ENCODE measurements around the gene RBBP5. TPM values are rescaled to one million over a fixed set of nuclear protein-coding genes. Genes with fewer than 3 reads are reported as not detected.
"Not testable (repeated sequence)": the region's sequence is repeated elsewhere in the genome, so short reads cannot be mapped to it uniquely, and the experiment has no call there.

The RBBP5 gene, protein sequence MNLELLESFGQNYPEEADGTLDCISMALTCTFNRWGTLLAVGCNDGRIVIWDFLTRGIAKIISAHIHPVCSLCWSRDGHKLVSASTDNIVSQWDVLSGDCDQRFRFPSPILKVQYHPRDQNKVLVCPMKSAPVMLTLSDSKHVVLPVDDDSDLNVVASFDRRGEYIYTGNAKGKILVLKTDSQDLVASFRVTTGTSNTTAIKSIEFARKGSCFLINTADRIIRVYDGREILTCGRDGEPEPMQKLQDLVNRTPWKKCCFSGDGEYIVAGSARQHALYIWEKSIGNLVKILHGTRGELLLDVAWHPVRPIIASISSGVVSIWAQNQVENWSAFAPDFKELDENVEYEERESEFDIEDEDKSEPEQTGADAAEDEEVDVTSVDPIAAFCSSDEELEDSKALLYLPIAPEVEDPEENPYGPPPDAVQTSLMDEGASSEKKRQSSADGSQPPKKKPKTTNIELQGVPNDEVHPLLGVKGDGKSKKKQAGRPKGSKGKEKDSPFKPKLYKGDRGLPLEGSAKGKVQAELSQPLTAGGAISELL
- total RNA-seq = 17.6 TPM
- polyA plus RNA-seq = 7.9 TPM

DNA sequence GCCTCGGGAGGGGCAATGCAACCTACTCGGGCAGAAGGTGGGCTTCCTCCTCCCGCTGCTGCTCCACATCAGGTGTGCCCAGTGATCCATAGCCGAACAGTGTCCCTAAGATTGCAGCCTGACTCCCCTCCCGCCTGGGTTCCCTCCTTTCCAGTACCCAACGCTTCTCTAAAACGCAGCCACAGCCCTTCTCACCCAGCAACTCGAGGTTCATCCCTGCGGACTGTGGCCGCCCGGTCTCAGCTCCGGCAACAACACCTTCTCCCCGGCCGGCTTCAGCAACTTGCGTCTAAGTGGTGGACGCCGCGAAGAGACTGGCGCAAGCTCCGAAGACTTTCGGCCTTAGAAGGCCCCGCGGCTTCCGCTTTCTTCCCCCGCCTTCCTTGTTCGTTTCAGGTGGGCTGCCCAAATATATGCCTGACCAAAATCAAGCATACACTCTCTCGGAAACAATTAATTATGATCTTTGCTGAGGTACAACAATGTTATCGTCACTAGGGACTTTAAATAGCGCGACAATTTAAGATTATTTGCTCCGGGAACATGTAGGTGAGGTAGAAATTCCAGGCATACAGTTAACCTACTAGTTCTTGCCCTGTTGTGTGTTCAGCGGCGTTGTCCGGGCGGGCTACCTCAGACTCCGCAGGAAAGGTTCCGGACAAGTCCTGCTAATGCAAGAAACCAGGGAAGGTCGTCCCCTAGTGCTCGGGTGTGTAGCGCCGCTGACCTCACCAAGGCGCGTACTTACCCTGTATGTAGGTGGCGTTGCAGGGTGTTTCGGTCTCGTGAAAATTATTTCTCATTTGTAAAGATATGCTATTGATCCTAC lies at the start of gene RBBP5:
TSS of gene RBBP5 (minus strand) at position 319 of the 829 bp plus-strand sequence. CDS start at position 214, 105 bp downstream.
- under 1% methylated on average over 46 of the region's 46 CpGs for WGBS
- Histone ChIP-seq H3K4me1 (ENCODE audit: insufficient read depth) (no peaks in the 10 kb centered on the region), H3K36me3 (ENCODE audit: insufficient read depth) (no peaks in the 10 kb centered on the region), H3K27ac (ENCODE audit: low read depth) (peak within 1 kb of the TSS; percentile 77), H3K4me3 (ENCODE audit: low read depth, low read length) (peak within 1 kb of the TSS; percentile 95)
- peak; percentile 95 for DNase-seq (ENCODE audit: extremely low spot score)

DNA sequence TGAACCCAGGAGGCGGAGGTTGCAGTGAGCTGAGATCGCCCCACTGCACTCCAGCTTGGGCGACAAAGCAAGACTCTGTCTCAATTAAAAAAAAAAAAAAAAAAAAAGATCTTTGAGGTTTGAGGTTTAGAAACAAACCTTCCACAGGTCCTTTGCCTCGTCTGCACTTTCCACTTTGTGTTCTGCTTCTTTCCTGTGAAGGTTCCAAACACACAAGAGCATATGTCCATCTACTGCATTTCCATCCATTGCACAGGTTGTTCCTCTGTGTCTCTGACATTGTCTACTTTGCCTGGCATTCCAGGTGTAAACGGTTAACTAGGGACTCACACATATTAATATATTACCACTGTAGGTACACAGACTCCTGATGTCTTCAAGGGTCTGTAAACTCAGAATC lies 49.6 kb upstream of the RBBP5 start:
- Histone ChIP-seq H3K36me3 (ENCODE audit: insufficient read depth) (no peaks in the 10 kb centered on the region), H3K27ac (ENCODE audit: low read depth) (no peak overlapping the region), H3K4me3 (ENCODE audit: low read depth, low read length) (no peak overlapping the region), H3K4me1 (ENCODE audit: insufficient read depth) (no peaks in the 10 kb centered on the region)
- 93% methylated on average over 5 of the region's 5 CpGs for WGBS
- no peak for DNase-seq (ENCODE audit: extremely low spot score)

DNA sequence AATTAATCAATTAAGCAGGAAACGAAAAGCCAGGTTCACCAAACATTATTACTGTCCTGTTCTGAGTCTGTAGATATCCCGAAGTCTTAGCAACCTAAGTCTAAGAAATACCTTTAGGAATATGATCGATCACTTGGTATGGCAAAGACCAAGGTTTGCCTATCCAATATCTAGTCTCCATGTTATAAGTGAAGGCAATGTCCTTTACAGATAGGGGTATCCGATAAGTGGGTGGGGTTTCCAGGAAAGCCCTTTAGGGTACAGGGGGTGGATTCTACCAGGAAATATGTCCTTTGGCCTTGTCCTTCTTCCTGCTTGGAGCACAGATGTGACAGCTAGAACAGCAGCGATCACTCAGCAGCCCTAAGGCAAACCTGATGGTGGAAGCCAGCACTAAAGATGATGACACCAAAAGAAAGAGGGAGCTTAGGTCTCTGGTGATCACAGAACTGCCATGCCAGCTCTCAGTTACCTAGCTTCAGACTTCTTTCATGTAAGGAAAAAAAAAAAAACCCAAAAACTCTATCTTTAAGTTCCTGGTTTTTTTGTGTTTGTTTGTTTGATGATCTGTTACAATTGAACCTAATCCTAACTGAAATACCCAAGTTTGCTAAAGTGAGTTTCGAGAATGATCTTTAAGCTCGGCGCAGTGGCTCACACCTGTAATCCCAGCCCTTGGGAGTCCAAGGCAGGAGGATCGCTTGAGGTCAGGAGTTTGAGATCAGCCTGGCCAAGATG lies 48.9 kb upstream of the RBBP5 start:
- no peaks in the 10 kb centered on the region for H3K4me1 ChIP-seq (ENCODE audit: insufficient read depth)
- no peak overlapping the region for H3K4me3 ChIP-seq (ENCODE audit: low read depth, low read length)
- WGBS = 86% methylated on average over 9 of the region's 9 CpGs
- DNase-seq (ENCODE audit: extremely low spot score) = no peak
- H3K27ac ChIP-seq (ENCODE audit: low read depth) = no peak overlapping the region
- no peaks in the 10 kb centered on the region for H3K36me3 ChIP-seq (ENCODE audit: insufficient read depth)

DNA sequence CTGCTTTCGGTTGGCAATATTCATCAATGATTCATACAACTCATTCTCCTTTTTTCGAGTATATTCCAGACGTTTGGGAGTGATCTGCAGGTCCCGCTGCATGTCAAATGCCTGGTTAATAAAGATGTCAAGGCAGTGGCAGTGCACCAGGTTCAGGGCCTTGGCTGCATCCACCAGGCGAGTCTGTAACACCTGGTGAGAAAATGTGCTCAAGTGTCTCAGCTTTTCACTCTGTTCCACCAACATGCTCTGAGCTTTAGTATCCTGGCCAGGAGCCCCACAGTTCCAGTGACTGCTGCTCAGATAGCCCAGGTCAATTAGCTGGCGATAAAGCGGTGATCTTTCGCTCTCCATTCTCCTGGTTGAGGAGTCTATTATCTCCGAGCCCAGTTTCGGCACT lies 47.5 kb upstream of the RBBP5 start:
- no peak overlapping the region for H3K27ac ChIP-seq (ENCODE audit: low read depth)
- no peak overlapping the region for H3K4me3 ChIP-seq (ENCODE audit: low read depth, low read length)
- no peak for DNase-seq (ENCODE audit: extremely low spot score)
- no peaks in the 10 kb centered on the region for H3K36me3 ChIP-seq (ENCODE audit: insufficient read depth)
- WGBS = 93% methylated on average over 10 of the region's 10 CpGs
- no peaks in the 10 kb centered on the region for H3K4me1 ChIP-seq (ENCODE audit: insufficient read depth)

DNA sequence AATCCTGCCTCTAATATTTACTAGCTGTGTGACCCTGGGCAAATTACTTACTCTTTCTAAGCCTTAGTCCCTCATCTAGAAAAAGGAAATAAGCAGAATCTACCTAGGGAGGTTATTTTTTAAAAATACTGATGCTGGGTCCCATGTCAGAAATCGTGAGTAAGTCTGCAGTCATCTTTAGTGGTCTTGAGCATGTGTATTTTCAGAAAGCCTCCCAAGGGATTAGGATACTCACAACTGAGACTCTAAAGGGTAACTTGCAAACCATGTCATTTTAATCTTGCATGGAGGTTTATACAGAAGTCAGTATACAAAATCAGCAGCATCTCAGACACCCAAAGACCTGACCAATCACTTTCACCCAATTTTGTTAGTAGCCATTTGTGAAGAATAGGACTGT lies 46.5 kb upstream of the RBBP5 start:
- Histone ChIP-seq H3K4me1 (ENCODE audit: insufficient read depth) (no peaks in the 10 kb centered on the region), H3K36me3 (ENCODE audit: insufficient read depth) (no peaks in the 10 kb centered on the region), H3K27ac (ENCODE audit: low read depth) (no peak overlapping the region), H3K4me3 (ENCODE audit: low read depth, low read length) (no peak overlapping the region)
- DNase-seq (ENCODE audit: extremely low spot score) = no peak
- 75% methylated on average over 1 of the region's 1 CpG for WGBS

DNA sequence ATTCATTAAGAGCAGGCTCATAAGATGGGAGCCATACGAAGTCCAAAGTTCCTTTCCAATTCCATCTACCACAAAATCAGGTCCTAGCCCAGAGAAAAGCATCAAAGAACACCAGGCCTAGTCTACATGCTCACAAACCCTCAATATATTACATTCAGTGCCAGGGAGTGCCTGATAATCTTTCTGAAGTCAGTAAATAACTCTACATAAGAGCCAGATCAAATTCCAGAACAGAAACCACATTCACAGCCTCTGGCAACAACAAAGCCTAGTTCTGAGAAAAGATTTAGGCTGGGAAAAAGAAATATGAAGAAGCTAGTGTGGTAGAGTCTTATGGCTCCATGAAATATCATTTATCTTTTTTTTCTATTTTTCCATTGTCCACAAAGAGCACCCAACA lies 40.5 kb upstream of the RBBP5 start:
- H3K36me3 ChIP-seq (ENCODE audit: insufficient read depth) = peaks cover 3% of the 10 kb centered on the region
- 89% methylated on average over 1 of the region's 1 CpG for WGBS
- no peak overlapping the region for H3K4me3 ChIP-seq (ENCODE audit: low read depth, low read length)
- DNase-seq (ENCODE audit: extremely low spot score) = no peak
- no peak overlapping the region for H3K27ac ChIP-seq (ENCODE audit: low read depth)
- no peaks in the 10 kb centered on the region for H3K4me1 ChIP-seq (ENCODE audit: insufficient read depth)

DNA sequence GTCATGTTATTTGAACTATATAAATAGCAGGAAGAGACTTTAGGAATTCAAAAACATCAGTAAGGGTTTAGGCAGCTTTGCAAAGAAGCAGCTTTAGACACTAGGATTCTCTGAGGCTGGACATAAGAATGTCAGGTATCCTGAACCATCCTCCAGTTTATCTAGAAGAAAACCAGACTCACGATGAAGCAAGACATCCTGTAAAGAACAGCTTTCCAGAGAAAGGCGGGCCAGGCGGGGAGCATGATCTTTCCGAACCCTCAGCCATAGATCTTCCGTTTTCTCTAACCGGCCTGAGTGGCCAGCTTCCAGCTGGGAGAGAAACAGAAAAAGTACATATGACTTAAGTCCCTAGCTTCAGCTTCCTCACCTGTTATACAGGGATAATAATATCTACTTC lies 39.3 kb upstream of the RBBP5 start:
- Histone ChIP-seq H3K4me1 (ENCODE audit: insufficient read depth) (no peaks in the 10 kb centered on the region), H3K4me3 (ENCODE audit: low read depth, low read length) (no peak overlapping the region), H3K36me3 (ENCODE audit: insufficient read depth) (peaks cover 4% of the 10 kb centered on the region), H3K27ac (ENCODE audit: low read depth) (no peak overlapping the region)
- DNase-seq (ENCODE audit: extremely low spot score) = no peak
- WGBS = 93% methylated on average over 6 of the region's 6 CpGs

DNA sequence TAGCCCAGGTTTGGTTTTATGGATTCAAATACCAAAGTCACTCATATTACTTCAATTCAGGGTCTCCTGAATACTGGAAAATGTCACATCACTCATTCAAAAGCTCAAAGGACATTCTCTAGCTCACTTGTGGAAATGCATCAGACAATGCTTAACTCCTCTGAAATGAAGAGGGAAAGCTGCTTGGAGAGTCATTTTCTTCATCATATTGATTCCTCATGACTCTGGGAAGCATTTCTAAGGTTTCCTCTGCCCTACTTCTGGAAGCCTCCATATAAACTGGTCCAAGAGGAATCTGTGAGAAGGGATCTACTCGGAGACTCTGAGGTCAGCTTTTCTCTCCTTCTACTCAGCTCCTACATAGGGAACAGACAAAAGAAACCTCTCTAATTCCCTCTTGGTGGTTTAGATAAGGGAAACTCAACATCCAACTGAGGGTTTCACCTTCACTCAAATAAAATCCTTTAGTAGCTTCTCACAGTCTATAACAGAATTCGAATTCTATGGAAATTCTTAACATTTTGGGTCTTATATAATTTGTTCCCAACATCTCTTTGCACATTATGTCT lies 36.4 kb upstream of the RBBP5 start:
- DNase-seq (ENCODE audit: extremely low spot score) = no peak
- Histone ChIP-seq H3K4me1 (ENCODE audit: insufficient read depth) (no peaks in the 10 kb centered on the region), H3K36me3 (ENCODE audit: insufficient read depth) (peaks cover 4% of the 10 kb centered on the region), H3K4me3 (ENCODE audit: low read depth, low read length) (no peak overlapping the region), H3K27ac (ENCODE audit: low read depth) (no peak overlapping the region)
- WGBS = 93% methylated on average over 2 of the region's 2 CpGs

DNA sequence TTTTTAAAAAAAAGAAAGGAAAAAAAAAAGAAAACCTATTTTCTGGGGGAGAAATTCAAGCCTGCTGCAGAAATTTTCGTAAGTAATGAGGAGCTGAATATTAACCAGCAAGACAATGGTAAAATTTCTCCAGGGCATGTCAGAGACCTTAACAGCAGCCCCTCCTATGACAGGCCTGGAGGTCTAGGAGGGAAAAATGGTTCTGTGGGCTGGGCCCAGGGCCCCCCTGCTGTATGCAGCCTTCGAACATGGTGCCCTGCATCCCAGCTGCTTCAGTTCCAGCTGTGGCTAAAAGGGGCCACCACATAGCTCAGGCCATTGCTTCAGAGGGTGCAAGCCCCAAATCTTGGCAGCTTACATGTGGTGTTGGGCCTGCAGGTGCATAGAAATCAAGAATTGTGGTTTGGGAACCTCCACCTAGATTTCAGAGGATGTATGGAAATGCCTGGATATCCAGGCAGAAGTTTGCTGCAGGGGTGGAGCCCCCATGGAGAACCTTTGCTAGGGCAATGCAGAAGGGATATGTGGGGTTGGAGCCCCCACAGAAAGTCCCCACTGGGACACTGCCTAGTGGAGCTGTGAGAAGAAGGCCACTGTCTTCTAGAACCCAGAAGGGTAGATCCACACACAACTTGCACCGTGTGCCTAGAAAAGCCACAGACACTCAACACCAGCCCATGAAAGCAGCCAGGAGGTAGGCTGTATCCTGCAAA lies 34.0 kb upstream of the RBBP5 start:
- not testable (repeated sequence) for H3K36me3 ChIP-seq (ENCODE audit: insufficient read depth); H3K27ac ChIP-seq (ENCODE audit: low read depth); H3K4me1 ChIP-seq (ENCODE audit: insufficient read depth); DNase-seq (ENCODE audit: extremely low spot score); H3K4me3 ChIP-seq (ENCODE audit: low read depth, low read length)
- WGBS = 99% methylated on average over 3 of the region's 3 CpGs

DNA sequence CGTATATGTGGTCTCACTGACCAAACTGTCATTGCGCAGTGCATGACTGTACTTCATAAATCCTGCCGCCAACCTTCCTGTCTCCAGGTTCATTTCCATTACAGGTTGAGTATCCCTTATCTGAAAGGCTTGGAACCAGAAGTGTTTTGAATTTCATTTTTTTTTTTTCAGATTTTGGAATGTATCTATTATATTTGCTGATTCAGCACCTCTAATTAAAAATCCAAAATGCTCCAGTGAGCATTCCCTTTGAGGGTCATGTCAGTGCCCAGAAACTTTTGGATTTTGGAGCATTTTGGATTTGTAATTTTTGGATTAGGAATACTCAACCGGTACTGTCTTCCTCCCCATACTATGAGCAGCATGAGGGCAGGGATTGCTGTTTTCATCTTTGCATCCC lies 30.7 kb upstream of the RBBP5 start:
- Histone ChIP-seq H3K27ac (ENCODE audit: low read depth) (no peak overlapping the region), H3K36me3 (ENCODE audit: insufficient read depth) (peaks cover 2% of the 10 kb centered on the region), H3K4me1 (ENCODE audit: insufficient read depth) (no peaks in the 10 kb centered on the region), H3K4me3 (ENCODE audit: low read depth, low read length) (no peak overlapping the region)
- WGBS = 98% methylated on average over 4 of the region's 4 CpGs
- DNase-seq (ENCODE audit: extremely low spot score) = no peak

DNA sequence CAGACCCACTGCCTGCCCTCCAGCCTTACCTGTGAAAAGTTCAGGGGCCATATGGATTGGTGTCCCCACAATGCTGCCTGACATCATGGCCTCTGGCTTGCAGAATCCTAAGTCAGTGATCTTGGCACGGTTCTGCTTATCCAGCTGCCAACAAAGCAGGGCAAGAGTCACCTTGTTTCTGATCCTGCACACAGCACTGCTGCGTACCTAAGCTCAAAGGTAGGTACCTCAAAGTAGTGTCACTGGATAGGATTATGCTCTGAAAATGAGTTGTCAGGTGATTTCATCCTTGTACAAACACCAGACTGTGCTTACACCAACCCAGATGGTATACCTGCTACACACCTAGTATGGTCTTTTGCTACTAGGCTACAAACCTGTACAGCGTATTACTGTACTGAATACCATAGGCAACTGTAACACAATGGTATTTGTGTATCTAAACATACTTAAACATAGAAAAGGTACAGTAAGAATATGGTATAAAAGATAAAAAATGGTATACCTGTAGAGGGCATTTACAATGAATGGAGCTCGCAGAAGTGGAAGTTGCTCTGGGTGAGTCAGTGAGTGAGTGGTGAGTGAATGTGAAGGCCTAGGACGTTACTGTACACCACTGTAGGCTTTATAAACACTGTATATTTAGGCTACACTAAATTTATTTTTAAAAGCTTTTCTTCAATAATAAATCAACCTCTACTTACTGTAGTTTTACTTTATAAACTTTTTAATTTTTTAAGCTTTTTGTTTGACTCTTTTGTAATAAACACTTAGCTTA lies 29.1 kb upstream of the RBBP5 start:
- H3K27ac ChIP-seq (ENCODE audit: low read depth) = no peak overlapping the region
- no peak for DNase-seq (ENCODE audit: extremely low spot score)
- H3K36me3 ChIP-seq (ENCODE audit: insufficient read depth) = peaks cover 3% of the 10 kb centered on the region
- no peak overlapping the region for H3K4me3 ChIP-seq (ENCODE audit: low read depth, low read length)
- WGBS = 94% methylated on average over 5 of the region's 5 CpGs
- H3K4me1 ChIP-seq (ENCODE audit: insufficient read depth) = no peaks in the 10 kb centered on the region

DNA sequence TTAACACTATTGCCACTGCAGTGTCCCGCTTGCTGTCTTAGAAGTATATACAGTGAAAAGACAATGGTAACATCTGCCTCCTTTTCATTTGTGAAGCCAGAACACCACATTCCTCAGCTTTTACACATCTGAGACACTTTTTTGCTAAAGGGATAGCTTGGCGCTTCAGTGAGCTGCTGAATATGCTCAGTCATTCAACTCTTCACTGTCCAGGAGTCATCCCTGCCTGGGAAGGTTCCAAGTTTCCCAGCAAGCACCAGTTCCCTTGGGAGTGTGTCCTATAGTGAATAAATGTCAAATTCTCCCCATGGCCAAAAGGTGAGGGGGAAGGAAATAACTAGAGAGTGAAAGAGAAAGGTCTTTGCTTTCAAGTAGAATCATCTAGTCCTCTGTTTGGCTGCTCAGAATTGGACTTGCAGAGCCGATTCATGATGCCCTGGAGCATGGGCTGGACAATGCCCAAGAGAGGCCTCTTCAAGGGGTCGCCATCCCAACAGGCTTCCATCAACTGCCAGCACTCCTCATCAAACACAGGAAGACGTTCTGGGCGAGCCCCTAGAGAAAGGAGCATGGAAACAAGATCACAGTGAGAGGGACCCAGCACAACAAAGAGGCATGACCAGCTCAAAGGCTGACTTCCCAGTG lies 25.5 kb upstream of the RBBP5 start:
- no peak overlapping the region for H3K4me3 ChIP-seq (ENCODE audit: low read depth, low read length)
- H3K36me3 ChIP-seq (ENCODE audit: insufficient read depth) = peaks cover 3% of the 10 kb centered on the region
- no peaks in the 10 kb centered on the region for H3K4me1 ChIP-seq (ENCODE audit: insufficient read depth)
- H3K27ac ChIP-seq (ENCODE audit: low read depth) = no peak overlapping the region
- 83% methylated on average over 6 of the region's 6 CpGs for WGBS
- no peak for DNase-seq (ENCODE audit: extremely low spot score)
